Rectal smooth muscle tissue (tissue), 1 donor: ENCODE results near the gene CHAMP1.
"Not testable (repeated sequence)": the region's sequence is repeated elsewhere in the genome, so short reads cannot be mapped to it uniquely, and the experiment has no call there.

Experiments used
- H3K27ac ChIP-seq: one replicate; pipeline ENCODE4 v1.7.0; 2013; ENCODE audit warnings: low read depth, low read length, inconsistent platforms
- H3K27me3 ChIP-seq: one replicate; pipeline ENCODE4 v1.7.0; 2013; ENCODE audit warnings: low read length; ENCODE audit not compliant: control insufficient read depth, insufficient read depth
- H3K36me3 ChIP-seq: one replicate; pipeline ENCODE4 v1.7.0; 2013; ENCODE audit warnings: low read length; ENCODE audit not compliant: control insufficient read depth, insufficient read depth
- H3K4me1 ChIP-seq: one replicate; pipeline ENCODE4 v1.7.0; 2013; ENCODE audit warnings: low read length; ENCODE audit not compliant: control insufficient read depth, insufficient read depth
- H3K4me3 ChIP-seq: one replicate; pipeline ENCODE4 v1.7.0; 2013; ENCODE audit warnings: low read length
- H3K9ac ChIP-seq: one replicate; pipeline ENCODE4 v1.7.0; 2013; ENCODE audit warnings: low read length

The CHAMP1 gene

GRCh38 chr13:114353382-114353781, 39.1 kb downstream of the CHAMP1 start:
- H3K9ac ChIP-seq, H3K4me3 ChIP-seq, H3K27ac ChIP-seq, H3K4me1 ChIP-seq, H3K27me3 ChIP-seq, H3K36me3 ChIP-seq: not testable (repeated sequence)
